BJ (cell line): ENCODE data around the gene GOPC. TPM values are rescaled to one million over a fixed set of nuclear protein-coding genes. Genes with fewer than 3 reads are reported as not detected.

ENCODE experiments used
- CTCF ChIA-PET: fragments of 350-600 bp; formaldehyde crosslinking; extraction: SDS; loops from one replicate; lab custom pipeline; 2021; ENCODE audit warnings: antibody characterized with exemption, inconsistent platforms; lab: Yijun Ruan, JAX
- POLR2A ChIA-PET: fragments of 300-600 bp; sonication (Branson Sonifier 250); formaldehyde crosslinking; extraction: SDS; loops from one replicate; lab custom pipeline; 2021; ENCODE audit warnings: antibody characterized with exemption; lab: Charles Lee
- DNase-seq: peaks from one replicate; pipeline ENCODE4 v3.0.0-alpha.2; 2011; ENCODE audit warnings: low read depth
- H3K27me3 ChIP-seq: 2 replicates; pipeline ENCODE4 v1.6.0; 2011; ENCODE audit warnings: low read length; ENCODE audit not compliant: control insufficient read depth, insufficient read depth
- H3K36me3 ChIP-seq: 2 replicates; pipeline ENCODE4 v1.5.1; 2011; ENCODE audit warnings: low read length; ENCODE audit not compliant: control insufficient read depth, insufficient read depth
- H3K4me3 ChIP-seq: 2 replicates; pipeline ENCODE4 v1.5.1; 2011; ENCODE audit warnings: low read depth, mild to moderate bottlenecking, control low read depth, low read length
- polyA plus RNA-seq: library from polyadenylated mRNA; depleted of rRNA; stranded (reverse); fragments of >200 nt; gene quantifications from 2 replicates; pipeline ENCODE4 v1.2.3, GENCODE V29; 2011
- TF ChIP-seq, protein P1 (sequence below): IDR thresholded peaks from 2 replicates; pipeline ENCODE4 v1.5.1; 2011; ENCODE audit warnings: low read depth, mild to moderate bottlenecking, control low read depth, inconsistent platforms, low read length, moderate library complexity; ENCODE audit not compliant: insufficient read depth

The GOPC gene
- polyA plus RNA-seq, 1 experiment = 26.9 TPM

DNA sequence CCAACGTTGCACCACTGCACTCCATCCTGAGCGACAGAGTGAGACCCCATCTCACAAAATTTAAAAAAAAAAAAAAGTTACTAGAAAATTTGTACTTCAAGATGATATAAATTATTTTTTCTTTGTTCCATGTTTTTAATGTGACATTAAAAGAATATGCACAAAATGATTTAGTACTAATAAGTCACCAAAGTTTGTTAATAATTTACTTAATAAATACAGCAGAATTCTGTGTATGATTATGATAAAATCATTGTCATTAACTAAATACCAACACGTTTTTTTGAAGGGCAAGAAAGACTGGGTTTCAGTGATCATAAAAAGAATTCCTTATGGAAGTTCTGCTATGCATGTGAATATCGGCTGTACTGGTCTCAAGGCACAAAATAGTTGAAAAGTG, 28.1 kb downstream of the GOPC start:
- ChIA-PET POLR2A (no interaction called here), CTCF (no interaction called here)
- Histone ChIP-seq H3K27me3 (no peaks in the 10 kb centered on the region), H3K36me3 (peaks cover 3% of the 10 kb centered on the region), H3K4me3 (no peak overlapping the region)
- DNase-seq = no peak
- TF ChIP-seq, protein P1, sequence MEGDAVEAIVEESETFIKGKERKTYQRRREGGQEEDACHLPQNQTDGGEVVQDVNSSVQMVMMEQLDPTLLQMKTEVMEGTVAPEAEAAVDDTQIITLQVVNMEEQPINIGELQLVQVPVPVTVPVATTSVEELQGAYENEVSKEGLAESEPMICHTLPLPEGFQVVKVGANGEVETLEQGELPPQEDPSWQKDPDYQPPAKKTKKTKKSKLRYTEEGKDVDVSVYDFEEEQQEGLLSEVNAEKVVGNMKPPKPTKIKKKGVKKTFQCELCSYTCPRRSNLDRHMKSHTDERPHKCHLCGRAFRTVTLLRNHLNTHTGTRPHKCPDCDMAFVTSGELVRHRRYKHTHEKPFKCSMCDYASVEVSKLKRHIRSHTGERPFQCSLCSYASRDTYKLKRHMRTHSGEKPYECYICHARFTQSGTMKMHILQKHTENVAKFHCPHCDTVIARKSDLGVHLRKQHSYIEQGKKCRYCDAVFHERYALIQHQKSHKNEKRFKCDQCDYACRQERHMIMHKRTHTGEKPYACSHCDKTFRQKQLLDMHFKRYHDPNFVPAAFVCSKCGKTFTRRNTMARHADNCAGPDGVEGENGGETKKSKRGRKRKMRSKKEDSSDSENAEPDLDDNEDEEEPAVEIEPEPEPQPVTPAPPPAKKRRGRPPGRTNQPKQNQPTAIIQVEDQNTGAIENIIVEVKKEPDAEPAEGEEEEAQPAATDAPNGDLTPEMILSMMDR = no peak

DNA sequence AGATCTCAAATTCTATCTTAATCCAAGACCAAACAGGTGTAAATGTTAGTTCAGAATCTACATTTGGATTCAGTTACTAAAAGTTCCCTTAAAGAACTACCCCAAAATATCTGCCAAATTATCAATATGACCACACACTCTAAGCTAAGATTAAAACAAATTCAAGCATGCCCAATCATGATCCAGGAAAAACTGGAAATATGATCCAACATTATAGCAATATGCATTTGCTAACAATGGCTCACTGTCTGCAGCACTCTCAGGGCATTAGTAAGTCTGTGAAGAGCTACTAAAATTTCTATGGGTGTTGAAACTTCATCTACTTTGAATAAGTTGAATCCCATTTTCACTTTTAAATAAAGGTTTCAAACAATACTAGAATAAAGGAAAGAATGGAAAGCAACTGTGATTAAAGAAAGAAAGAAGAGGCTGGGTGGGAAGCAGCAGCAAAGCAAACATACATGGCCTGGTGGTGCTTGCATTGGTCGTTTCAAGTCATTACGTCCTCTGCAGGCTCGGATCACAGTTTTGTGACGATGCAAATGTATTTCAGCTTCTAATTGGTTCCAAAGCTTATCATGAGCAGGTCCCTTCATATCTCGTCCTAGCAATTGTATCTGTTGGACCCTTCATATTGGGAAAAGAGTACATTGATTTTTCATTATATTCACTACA, 29.2 kb downstream of the GOPC start:
- Histone ChIP-seq H3K36me3 (peaks cover 3% of the 10 kb centered on the region), H3K27me3 (no peaks in the 10 kb centered on the region), H3K4me3 (no peak overlapping the region)
- ChIA-PET CTCF (interaction anchor here (1.3 kb wide), 1 partner anchor 28 kb away, joined by 3 read pairs; no protein-coding TSS in a partner anchor), POLR2A (interaction anchor here (0.7 kb wide), 1 partner anchor 12 kb away, joined by 5 read pairs; no protein-coding TSS in a partner anchor)
- no peak for DNase-seq
- TF ChIP-seq, protein P1 = no peak

DNA sequence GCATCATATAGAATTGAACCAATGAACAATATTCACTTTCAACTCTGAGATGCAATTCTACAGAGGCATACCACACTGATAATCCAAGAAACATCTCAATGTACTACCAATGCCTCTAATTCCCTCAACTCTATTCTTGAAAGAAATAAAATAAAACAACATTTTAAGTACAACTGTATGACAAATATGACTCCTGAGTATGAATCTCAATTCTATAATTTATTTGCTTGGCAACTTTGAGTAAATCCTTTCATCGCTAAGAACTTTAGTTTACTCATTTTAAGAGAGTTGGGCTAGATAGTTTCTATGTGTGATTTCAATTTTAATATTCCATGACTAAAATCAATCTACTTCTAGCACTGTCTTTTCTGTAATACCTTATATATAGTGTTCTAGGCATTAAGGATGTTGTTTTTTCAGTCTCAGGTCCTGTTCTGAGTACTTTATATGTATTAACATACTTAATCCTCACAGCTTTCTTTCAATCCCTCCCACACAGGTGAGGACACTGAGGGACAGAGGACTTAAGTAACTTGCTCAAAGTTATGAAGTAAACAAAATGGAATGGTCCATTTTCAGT, 33.4 kb downstream of the GOPC start:
- no peak for DNase-seq
- Histone ChIP-seq H3K36me3 (peaks cover 7% of the 10 kb centered on the region), H3K4me3 (no peak overlapping the region), H3K27me3 (no peaks in the 10 kb centered on the region)
- TF ChIP-seq, protein P1 = no peak
- ChIA-PET POLR2A (no interaction called here), CTCF (interaction anchor here (0.7 to 1.1 kb wide), 3 partner anchors 11 to 225 kb away, joined by 3 read pairs; no protein-coding TSS in a partner anchor)

DNA sequence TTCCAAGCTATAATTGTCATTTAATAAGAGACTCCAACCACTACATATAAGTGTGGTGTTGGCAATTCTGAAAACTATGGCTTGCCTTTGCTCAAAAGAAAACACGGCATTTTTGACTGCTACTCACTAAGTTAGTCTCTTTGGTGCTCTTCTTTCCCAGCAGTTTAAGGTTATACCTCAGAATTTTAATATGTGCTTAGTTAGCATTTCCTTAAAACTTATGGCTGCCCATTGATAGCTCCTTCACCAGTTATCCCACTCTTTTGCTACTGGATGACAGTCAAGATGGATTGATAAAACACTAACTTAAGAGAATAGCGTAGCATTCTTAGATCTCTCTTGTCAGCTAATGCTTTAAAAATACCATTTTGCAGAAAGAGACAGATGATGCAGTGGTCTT, 34.1 kb downstream of the GOPC start:
- POLR2A ChIA-PET = no interaction called here
- no peak overlapping the region for H3K4me3 ChIP-seq
- CTCF ChIA-PET = interaction anchor here (0.7 to 1.1 kb wide), 3 partner anchors 10 to 224 kb away, joined by 3 read pairs; no protein-coding TSS in a partner anchor
- H3K36me3 ChIP-seq = peaks cover 5% of the 10 kb centered on the region
- TF ChIP-seq, protein P1 = no peak
- no peak for DNase-seq
- H3K27me3 ChIP-seq = no peaks in the 10 kb centered on the region

DNA sequence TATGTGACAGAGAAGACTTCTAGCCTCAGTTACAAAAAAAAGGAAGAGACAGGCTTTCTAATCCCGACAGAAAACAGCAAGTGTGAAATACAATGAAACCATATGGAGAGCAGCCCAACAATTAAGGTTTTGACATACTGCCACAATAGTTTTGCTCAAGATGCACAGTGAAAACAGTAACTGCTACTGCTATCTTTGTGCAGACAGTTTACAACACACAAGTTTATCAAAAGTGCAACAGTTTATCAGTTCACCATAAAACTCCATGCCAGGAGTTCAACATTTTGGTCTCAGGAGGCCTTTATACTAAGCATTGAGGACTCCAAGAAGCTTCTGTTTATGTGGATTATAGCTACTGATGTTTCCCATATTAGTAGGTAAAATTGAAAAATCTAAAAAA, 37.6 kb downstream of the GOPC start:
- ChIA-PET CTCF (interaction anchor here (1.0 to 1.3 kb wide), 2 partner anchors 34 to 41 kb away, joined by 3 to 4 read pairs; no protein-coding TSS in a partner anchor), POLR2A (no interaction called here)
- no peak overlapping the region for H3K4me3 ChIP-seq
- no peaks in the 10 kb centered on the region for H3K27me3 ChIP-seq
- DNase-seq = no peak
- TF ChIP-seq, protein P1 = no peak
- H3K36me3 ChIP-seq = peaks cover 5% of the 10 kb centered on the region
